COLO668 (cell line): ENCODE measurements around the gene MICAL3.
A peak's percentile ranks its signal among the peaks of the same experiment; 100 is the strongest.

Experiments used
- DNase-seq: peaks from one replicate; lab custom pipeline; 2025; ENCODE audit not compliant: unreplicated experiment; lab: John Stamatoyannopoulos, UW

The MICAL3 gene

DNA sequence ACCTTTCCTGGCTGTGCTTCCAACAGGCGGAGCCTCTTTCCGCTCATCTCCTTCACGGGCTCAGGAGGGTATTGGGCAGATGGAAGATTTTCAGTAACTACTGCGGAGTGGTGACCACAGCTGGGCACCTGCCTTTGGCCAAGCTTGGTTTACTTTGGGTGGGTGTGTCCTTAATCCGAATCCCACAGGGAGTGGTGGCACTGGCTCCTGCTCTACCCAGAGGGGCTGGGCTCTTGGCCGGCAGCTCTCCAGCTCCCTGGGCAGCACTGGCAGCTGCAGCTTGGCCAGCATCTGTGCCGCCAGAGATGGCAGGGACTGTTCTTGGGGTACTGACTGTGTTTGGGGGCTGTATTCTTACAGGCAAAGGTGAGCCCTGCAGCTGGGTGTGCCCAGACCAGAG lies 279.9 kb downstream of the MICAL3 start:
- no peak for DNase-seq

DNA sequence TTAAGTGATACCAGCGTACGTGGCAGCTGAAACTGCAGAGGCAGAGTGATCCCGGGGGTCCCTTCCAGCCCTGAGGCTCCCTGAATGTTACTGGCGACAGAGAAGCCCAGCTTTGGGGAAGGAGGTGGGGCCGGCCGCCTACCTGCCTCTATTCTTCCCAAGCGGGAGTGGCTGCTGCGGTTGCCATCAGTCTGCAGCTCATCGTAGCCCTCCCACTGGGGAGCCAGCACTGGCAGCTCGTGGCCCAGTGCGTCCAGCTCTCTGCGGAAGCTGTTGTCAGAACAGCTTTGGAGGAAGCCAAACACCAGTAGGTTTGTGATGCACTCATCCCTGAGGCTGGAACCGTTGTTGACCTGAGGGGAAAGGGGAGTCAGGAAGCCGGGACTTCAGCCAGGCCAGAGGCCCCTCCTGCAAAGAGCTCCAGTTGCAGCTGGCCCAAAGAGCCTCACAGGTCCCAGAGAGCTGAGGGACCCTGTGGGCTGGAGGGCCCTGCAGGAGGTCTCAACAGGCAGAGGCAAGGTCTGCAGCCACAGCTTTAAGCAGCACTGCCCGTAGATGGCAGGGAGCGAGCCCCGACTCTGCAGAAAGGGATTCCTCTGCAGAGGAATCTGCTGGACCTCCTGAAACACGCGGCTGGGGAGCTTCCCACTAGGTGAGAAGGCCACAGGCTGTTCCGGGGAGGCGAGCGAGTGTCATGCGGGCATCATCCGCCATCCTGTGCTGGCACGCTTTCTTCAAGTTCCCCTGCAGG lies 280.5 kb downstream of the MICAL3 start:
- no peak for DNase-seq

DNA sequence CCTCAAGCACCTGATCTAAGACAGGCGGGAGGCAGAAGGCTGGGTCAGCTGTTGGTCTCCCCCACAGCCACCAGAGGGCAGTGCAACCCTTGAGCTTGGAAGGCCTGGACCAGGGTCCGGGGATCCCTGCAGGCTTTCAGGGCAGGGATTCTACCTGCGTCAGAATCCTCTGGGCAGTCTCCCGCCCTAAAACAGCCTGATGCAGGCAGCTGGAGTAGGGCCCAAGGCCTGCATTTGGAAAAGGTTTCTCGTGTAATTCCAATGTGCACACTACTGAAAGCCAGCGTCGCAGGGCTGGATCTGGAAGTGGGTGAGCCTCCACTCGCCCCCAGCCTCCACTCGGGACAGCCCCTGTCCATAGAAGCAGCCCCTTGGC lies 281.8 kb downstream of the MICAL3 start:
- peak; percentile 82 for DNase-seq

DNA sequence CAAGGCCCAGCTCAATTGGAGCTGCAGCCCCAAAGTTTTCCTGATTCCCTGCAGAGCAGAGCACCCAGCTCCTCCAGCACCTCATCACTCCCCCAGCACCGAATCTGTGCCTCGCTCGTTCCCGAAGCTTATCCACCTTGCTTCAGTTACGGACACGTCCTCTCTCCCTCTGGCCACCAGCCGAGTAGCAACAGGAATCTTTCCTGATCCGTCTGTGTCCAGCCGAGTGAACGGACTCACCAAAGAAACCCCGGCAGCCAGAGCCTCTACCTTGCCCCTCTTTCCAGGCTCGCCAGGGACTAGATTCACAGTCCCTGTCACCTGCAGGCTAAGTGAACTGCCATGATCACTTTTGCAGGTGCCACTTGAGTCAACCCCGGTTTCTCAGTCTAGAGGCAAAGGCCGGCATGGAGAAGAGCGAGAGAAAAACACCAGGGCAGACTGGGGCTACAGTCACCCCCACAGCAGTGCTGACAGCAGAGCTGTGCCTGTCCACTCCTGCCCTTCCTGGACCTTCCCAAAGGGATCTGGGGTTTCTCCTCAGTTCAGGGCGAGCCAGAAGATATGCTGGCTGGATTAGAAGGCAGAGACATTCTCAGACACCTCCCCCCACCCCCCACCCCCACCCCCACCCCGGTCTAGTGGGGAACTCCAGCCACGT lies 282.4 kb downstream of the MICAL3 start:
- no peak for DNase-seq

DNA sequence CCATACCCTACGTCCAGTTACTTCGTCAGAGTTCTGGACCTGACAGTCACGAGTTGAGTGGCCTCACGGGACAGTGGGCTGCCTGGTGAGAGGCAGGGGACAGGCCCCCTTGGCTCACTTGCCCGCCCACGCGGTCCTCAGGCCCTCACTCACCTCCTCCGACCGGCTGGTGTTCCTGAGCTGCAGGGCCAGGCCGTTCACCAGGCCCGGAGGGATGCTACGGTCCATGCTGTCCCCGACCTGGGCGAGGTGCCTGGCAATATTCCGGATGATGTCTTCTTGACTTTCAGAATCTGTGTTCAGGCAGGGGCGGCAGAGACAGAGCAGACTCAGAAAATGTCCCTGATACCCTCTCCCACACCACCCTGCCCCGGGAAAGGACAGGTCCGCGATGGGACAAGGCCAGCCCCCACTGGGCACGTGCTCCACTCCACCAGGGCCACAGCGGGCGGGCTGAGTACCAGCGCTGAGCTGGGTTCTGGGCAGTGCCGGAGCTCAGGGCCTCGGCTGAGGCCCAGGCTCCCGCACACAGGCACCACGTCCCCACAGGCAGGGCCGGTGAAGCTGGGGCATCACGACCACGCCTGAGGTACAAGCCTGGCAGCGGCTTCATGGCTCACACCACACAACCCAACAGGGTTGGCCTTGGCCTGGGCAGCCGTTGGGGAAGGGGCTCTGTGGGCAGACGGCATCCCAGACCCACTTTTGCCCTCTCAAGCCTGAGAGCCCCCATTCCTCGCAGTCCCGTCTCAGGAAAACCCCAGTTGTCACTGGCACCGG lies 285.0 kb downstream of the MICAL3 start:
- DNase-seq, result no peak

DNA sequence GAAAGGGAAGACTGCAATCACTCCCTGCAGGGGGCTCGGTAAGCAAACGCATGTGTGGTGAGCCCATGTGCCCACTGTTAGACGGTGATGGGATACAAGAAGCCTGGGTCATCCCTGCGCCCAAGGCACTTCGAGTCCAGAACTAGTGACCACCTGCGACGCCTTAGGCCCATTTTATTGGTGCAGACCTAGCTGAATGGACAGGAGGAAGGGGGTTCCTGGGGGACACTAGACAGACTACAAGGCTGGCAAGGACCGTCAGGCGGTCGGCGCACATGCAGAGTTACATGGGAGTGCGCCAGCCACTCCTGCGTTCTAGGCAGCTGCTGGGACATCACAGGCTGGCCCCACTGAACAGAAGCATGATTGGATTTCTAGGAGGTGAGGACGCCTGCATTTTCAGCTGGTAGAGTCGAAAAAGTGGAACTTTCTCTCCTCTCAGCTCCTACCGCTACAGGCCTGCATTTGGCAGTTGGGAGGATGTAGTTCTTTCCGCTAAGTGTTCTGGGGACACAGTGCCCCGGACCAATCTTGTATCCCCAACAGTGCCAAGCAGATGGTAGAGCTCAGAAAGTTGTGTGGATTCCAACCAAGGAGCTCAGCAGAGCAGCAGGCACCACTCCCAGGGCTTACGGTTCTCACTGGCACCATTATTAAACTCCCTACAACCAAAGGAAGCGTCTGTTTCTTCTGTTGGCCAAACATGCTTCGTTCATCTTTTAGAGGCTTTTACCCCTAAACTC lies 285.8 kb downstream of the MICAL3 start:
- no peak for DNase-seq
